ENCODE data around the gene SLC35F4.

DNA sequence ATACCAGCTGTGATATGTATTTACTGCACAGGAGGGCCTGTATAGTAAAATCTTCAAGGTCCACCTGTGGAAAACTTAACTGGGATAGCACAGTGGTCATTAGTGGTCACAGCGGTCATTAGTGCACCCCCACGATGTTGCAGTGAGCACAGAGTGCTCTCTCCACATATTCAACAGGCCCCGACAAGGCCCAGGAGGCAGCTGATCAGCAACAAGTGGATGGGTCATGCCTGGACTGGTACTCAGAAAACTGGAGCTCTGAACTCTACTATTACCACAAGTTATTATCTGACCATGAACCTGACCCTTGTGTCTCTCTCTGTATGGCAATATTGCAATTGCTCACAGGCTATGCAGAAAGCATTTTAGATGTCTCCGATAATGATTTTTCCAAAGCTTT, 129.5 kb downstream of the SLC35F4 start:
- TF ChIP-seq, protein P1, sequence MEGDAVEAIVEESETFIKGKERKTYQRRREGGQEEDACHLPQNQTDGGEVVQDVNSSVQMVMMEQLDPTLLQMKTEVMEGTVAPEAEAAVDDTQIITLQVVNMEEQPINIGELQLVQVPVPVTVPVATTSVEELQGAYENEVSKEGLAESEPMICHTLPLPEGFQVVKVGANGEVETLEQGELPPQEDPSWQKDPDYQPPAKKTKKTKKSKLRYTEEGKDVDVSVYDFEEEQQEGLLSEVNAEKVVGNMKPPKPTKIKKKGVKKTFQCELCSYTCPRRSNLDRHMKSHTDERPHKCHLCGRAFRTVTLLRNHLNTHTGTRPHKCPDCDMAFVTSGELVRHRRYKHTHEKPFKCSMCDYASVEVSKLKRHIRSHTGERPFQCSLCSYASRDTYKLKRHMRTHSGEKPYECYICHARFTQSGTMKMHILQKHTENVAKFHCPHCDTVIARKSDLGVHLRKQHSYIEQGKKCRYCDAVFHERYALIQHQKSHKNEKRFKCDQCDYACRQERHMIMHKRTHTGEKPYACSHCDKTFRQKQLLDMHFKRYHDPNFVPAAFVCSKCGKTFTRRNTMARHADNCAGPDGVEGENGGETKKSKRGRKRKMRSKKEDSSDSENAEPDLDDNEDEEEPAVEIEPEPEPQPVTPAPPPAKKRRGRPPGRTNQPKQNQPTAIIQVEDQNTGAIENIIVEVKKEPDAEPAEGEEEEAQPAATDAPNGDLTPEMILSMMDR (IDR thresholded peaks at IDR 0.05; ENCODE audit: control extremely low read depth in 1 of 3, insufficient read depth in 1 of 3, low read depth in 1 of 3, low read length in 3 of 3), result no peak
- TF ChIP-seq RAD21 (IDR thresholded peaks at IDR 0.05 in 1 of 2, conservative IDR thresholded peaks at IDR 0.05 in 1 of 2; ENCODE audit: low read depth in 2 of 2, low read length in 2 of 2), result no peak
- TF ChIP-seq, protein P2, sequence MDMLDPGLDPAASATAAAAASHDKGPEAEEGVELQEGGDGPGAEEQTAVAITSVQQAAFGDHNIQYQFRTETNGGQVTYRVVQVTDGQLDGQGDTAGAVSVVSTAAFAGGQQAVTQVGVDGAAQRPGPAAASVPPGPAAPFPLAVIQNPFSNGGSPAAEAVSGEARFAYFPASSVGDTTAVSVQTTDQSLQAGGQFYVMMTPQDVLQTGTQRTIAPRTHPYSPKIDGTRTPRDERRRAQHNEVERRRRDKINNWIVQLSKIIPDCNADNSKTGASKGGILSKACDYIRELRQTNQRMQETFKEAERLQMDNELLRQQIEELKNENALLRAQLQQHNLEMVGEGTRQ (IDR thresholded peaks at IDR 0.05; ENCODE audit: low read length), result no peak
- TF ChIP-seq EP300 (IDR thresholded peaks at IDR 0.05; ENCODE audit: borderline replicate concordance in 1 of 2, low read depth in 2 of 2, low read length in 2 of 2), result no peak
- TF ChIP-seq RBBP5 (IDR thresholded peaks at IDR 0.05; ENCODE audit: borderline replicate concordance, low read depth, low read length), result no peak
- TF ChIP-seq YY1 (IDR thresholded peaks at IDR 0.05; ENCODE audit: low read depth, low read length), result no peak
- TF ChIP-seq ASH2L (IDR thresholded peaks at IDR 0.05; ENCODE audit: low read length), result no peak
